ENCODE data around the gene ZNF488. TPM values are rescaled to one million over a fixed set of nuclear protein-coding genes. Genes with fewer than 3 reads are reported as not detected.

Gene ZNF488
- total RNA-seq, 4 donors from 2014 or later, result 0.24 to 0.56 (median 0.40) TPM; not detected in 1

GRCh38 chr10:47374611-47375536, 9.2 kb downstream of the ZNF488 start:
- no peak overlapping the region for H3K27ac ChIP-seq
- WGBS, 2 donors, result 64 to 72% methylated on average over 12 of the region's 12 CpGs
- DNase-seq, result no peak

GRCh38 chr10:47372726-47373125, 11.4 kb downstream of the ZNF488 start:
- no peaks in the 10 kb centered on the region for H3K27me3 ChIP-seq

More at GRCh38 chr10:47374611-47375536, 9.2 kb downstream of the ZNF488 start:
- H3K4me3 ChIP-seq (replicated peaks in 1 of 3), result no peak overlapping the region
- no peaks in the 10 kb centered on the region for H3K4me1 ChIP-seq
- H3K36me3 ChIP-seq, result no peaks in the 10 kb centered on the region
- intact Hi-C loops (cut with DNase I), result no loop called here
- no peaks in the 10 kb centered on the region for H3K27me3 ChIP-seq
- H3K9me3 ChIP-seq, result no peaks in the 10 kb centered on the region
- TF ChIP-seq POLR2A (IDR thresholded peaks at IDR 0.05) (no peak), CTCF (IDR thresholded peaks at IDR 0.05) (no peak)

GRCh38 chr10:47371629-47372485, 12.2 kb downstream of the ZNF488 start:
- TF ChIP-seq POLR2A (IDR thresholded peaks at IDR 0.05), result no peak
- no peak for TF ChIP-seq CTCF (IDR thresholded peaks at IDR 0.05)
- H3K36me3 ChIP-seq, result no peaks in the 10 kb centered on the region
- H3K27ac ChIP-seq, result no peak overlapping the region
- DNase-seq, result no peak
- H3K27me3 ChIP-seq, result no peaks in the 10 kb centered on the region
- H3K9me3 ChIP-seq, result no peaks in the 10 kb centered on the region
- intact Hi-C loops (cut with DNase I), result no loop called here
- WGBS, 2 donors, result 79 to 86% methylated on average over 7 of the region's 7 CpGs
- H3K4me3 ChIP-seq (replicated peaks in 1 of 3), result no peak overlapping the region
- H3K4me1 ChIP-seq, result no peaks in the 10 kb centered on the region

More at GRCh38 chr10:47372726-47373125, 11.4 kb downstream of the ZNF488 start:
- no peaks in the 10 kb centered on the region for H3K9me3 ChIP-seq
- H3K36me3 ChIP-seq, result no peaks in the 10 kb centered on the region
- DNase-seq, result no peak
- no peak for TF ChIP-seq CTCF (IDR thresholded peaks at IDR 0.05)
- no peak for TF ChIP-seq POLR2A (IDR thresholded peaks at IDR 0.05)
- H3K4me1 ChIP-seq, result no peaks in the 10 kb centered on the region
- H3K27ac ChIP-seq, result no peak overlapping the region
- H3K4me3 ChIP-seq (replicated peaks in 1 of 3), result no peak overlapping the region
- intact Hi-C loops (cut with DNase I), result no loop called here
- 84 to 90% methylated on average over 6 of the region's 6 CpGs for WGBS, 2 donors

- H3K36me3 ChIP-seq, result no peaks in the 10 kb centered on the region
- no peak for DNase-seq
- no peak overlapping the region for H3K4me3 ChIP-seq (replicated peaks in 1 of 3)
- intact Hi-C loops (cut with DNase I), result no loop called here
- H3K27me3 ChIP-seq, result no peaks in the 10 kb centered on the region
- WGBS, 2 donors, result 87 to 95% methylated on average over 7 of the region's 7 CpGs
- TF ChIP-seq POLR2A (IDR thresholded peaks at IDR 0.05) (no peak), CTCF (IDR thresholded peaks at IDR 0.05) (no peak)
- no peak overlapping the region for H3K27ac ChIP-seq
- no peaks in the 10 kb centered on the region for H3K4me1 ChIP-seq
- H3K9me3 ChIP-seq, result no peaks in the 10 kb centered on the region
These were observed 13.2 kb downstream of the ZNF488 start for GRCh38 chr10:47370878-47371277.
